ENCODE data around the gene GPATCH8. TPM values are rescaled to one million over a fixed set of nuclear protein-coding genes. Genes with fewer than 3 reads are reported as not detected.

Gene GPATCH8
- total RNA-seq, 1 donor, result 31.1 TPM

- no peak for DNase-seq (ENCODE audit: low read depth)
- TF ChIP-seq CTCF (IDR thresholded peaks at IDR 0.05; ENCODE audit: insufficient read depth, low read depth, low read length), result no peak
- H3K4me3 ChIP-seq (ENCODE audit: low read depth, low read length), result no peak overlapping the region
These were observed 64.6 kb downstream of the GPATCH8 start for GRCh38 chr17:44438636-44439035.

GRCh38 chr17:44436336-44436735 is 66.9 kb downstream of the GPATCH8 start:
- no peak for DNase-seq (ENCODE audit: low read depth)
- TF ChIP-seq CTCF (IDR thresholded peaks at IDR 0.05; ENCODE audit: insufficient read depth, low read depth, low read length), result no peak
- no peak overlapping the region for H3K4me3 ChIP-seq (ENCODE audit: low read depth, low read length)

- no peak overlapping the region for H3K4me3 ChIP-seq (ENCODE audit: low read depth, low read length)
- TF ChIP-seq CTCF (IDR thresholded peaks at IDR 0.05; ENCODE audit: insufficient read depth, low read depth, low read length), result no peak
- no peak for DNase-seq (ENCODE audit: low read depth)
These were observed 70.7 kb downstream of the GPATCH8 start for GRCh38 chr17:44432254-44433157.

GRCh38 chr17:44424828-44425461 is 78.3 kb downstream of the GPATCH8 start:
- no peak for TF ChIP-seq CTCF (IDR thresholded peaks at IDR 0.05; ENCODE audit: insufficient read depth, low read depth, low read length)
- H3K4me3 ChIP-seq (ENCODE audit: low read depth, low read length), result no peak overlapping the region
- DNase-seq (ENCODE audit: low read depth), result no peak

- peak; percentile 40 for DNase-seq (ENCODE audit: low read depth)
- H3K4me3 ChIP-seq (ENCODE audit: low read depth, low read length), result no peak overlapping the region
- no peak for TF ChIP-seq CTCF (IDR thresholded peaks at IDR 0.05; ENCODE audit: insufficient read depth, low read depth, low read length)
These were observed 85.7 kb downstream of the GPATCH8 start for GRCh38 chr17:44417553-44417952.

GRCh38 chr17:44416558-44417289 is 86.5 kb downstream of the GPATCH8 start:
- H3K4me3 ChIP-seq (ENCODE audit: low read depth, low read length), result no peak overlapping the region
- no peak for DNase-seq (ENCODE audit: low read depth)
- TF ChIP-seq CTCF (IDR thresholded peaks at IDR 0.05; ENCODE audit: insufficient read depth, low read depth, low read length), result no peak
